C4-2B (cell line): ENCODE results near the gene CSGALNACT2.

Source experiments
- H3K27ac ChIP-seq: fragments of 450-650 bp; 2 replicates; pipeline ENCODE4 v1.5.1; 2017
- ZFX ChIP-seq: fragments of 450-650 bp; IDR thresholded peaks from 2 replicates; pipeline ENCODE4 v1.6.1; 2017
- TF ChIP-seq, protein P1 (sequence below): fragments of 450-650 bp; conservative IDR thresholded peaks from 2 replicates; pipeline ENCODE4 v1.5.1; 2017; ENCODE audit warnings: mild to moderate bottlenecking

Gene CSGALNACT2

GRCh38 chr10:43108951-43109350 lies 29.3 kb upstream of the CSGALNACT2 start:
- TF ChIP-seq, protein P1, sequence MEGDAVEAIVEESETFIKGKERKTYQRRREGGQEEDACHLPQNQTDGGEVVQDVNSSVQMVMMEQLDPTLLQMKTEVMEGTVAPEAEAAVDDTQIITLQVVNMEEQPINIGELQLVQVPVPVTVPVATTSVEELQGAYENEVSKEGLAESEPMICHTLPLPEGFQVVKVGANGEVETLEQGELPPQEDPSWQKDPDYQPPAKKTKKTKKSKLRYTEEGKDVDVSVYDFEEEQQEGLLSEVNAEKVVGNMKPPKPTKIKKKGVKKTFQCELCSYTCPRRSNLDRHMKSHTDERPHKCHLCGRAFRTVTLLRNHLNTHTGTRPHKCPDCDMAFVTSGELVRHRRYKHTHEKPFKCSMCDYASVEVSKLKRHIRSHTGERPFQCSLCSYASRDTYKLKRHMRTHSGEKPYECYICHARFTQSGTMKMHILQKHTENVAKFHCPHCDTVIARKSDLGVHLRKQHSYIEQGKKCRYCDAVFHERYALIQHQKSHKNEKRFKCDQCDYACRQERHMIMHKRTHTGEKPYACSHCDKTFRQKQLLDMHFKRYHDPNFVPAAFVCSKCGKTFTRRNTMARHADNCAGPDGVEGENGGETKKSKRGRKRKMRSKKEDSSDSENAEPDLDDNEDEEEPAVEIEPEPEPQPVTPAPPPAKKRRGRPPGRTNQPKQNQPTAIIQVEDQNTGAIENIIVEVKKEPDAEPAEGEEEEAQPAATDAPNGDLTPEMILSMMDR, result no peak
- TF ChIP-seq ZFX, result no peak
- no peak overlapping the region for H3K27ac ChIP-seq

- no peak overlapping the region for H3K27ac ChIP-seq
- TF ChIP-seq, protein P1, result no peak
- no peak for TF ChIP-seq ZFX
Observed at GRCh38 chr10:43109671-43110249, 28.5 kb upstream of the CSGALNACT2 start.

- H3K27ac ChIP-seq, result no peak overlapping the region
- no peak for TF ChIP-seq ZFX
- TF ChIP-seq, protein P1, result no peak
Observed at GRCh38 chr10:43110338-43111071, 27.7 kb upstream of the CSGALNACT2 start.

DNA sequence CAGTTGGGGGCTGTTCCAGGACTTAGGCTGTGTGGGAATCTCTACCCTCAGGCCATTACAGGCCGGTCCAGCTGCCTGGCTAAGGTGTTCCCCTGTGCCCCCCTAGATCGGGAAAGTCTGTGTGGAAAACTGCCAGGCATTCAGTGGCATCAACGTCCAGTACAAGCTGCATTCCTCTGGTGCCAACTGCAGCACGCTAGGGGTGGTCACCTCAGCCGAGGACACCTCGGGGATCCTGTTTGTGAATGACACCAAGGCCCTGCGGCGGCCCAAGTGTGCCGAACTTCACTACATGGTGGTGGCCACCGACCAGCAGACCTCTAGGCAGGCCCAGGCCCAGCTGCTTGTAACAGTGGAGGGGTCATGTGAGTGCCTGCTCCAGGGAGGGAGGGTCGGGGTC lies 27.1 kb upstream of the CSGALNACT2 start:
- H3K27ac ChIP-seq, result no peak overlapping the region
- TF ChIP-seq, protein P1, result no peak
- no peak for TF ChIP-seq ZFX

GRCh38 chr10:43111921-43112607 lies 26.2 kb upstream of the CSGALNACT2 start:
- no peak overlapping the region for H3K27ac ChIP-seq

DNA sequence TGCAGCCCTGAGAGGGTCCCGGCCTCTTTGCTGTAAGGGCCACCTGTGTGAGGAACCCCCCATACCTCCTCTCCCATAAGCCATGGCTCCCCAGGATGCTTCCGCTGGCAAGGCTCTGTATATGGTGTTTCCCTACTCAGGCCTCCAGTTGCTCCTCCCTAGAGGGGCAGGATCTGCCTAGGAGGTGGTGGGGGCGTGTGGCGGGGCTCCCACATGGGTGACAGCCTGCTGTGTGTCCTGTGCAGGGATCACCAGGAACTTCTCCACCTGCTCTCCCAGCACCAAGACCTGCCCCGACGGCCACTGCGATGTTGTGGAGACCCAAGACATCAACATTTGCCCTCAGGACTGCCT lies 25.7 kb upstream of the CSGALNACT2 start:
- TF ChIP-seq, protein P1, result no peak
- TF ChIP-seq ZFX, result no peak
- H3K27ac ChIP-seq, result no peak overlapping the region

More at GRCh38 chr10:43111921-43112607, 26.2 kb upstream of the CSGALNACT2 start:
- TF ChIP-seq ZFX, result no peak
- TF ChIP-seq, protein P1, result no peak
